Endometrial microvascular endothelial cells (primary cell): Measurements from ENCODE around the gene FPR2. TPM values are rescaled to one million over a fixed set of nuclear protein-coding genes. Genes with fewer than 3 reads are reported as not detected.
"Not testable (repeated sequence)": the region's sequence is repeated elsewhere in the genome, so short reads cannot be mapped to it uniquely, and the experiment has no call there.

ENCODE experiments used
- in situ Hi-C: cut with HindIII; loops from 2 replicates; pipeline ENCODE4 v1.10.0; 2017; ENCODE audit warnings: low sequenced_read_pairs, low pct_unique_long_range_greater_than_20kb; ENCODE audit errors: inconsistent ontology term
- total RNA-seq: library from RNA; depleted of rRNA; stranded (reverse); fragments of >200 nt; gene quantifications from one replicate; pipeline ENCODE4 v1.2.3, GENCODE V29; 2015; ENCODE audit errors: inconsistent ontology term

The FPR2 gene
- total RNA-seq, 1 donor from 2014 or later, result not detected

GRCh38 chr19:51737924-51738323 lies 23.1 kb upstream of the FPR2 start:
- in situ Hi-C loops, result no loop called here

- in situ Hi-C loops, result not testable (repeated sequence)
These were observed 22.5 kb upstream of the FPR2 start for GRCh38 chr19:51738523-51738922.

DNA sequence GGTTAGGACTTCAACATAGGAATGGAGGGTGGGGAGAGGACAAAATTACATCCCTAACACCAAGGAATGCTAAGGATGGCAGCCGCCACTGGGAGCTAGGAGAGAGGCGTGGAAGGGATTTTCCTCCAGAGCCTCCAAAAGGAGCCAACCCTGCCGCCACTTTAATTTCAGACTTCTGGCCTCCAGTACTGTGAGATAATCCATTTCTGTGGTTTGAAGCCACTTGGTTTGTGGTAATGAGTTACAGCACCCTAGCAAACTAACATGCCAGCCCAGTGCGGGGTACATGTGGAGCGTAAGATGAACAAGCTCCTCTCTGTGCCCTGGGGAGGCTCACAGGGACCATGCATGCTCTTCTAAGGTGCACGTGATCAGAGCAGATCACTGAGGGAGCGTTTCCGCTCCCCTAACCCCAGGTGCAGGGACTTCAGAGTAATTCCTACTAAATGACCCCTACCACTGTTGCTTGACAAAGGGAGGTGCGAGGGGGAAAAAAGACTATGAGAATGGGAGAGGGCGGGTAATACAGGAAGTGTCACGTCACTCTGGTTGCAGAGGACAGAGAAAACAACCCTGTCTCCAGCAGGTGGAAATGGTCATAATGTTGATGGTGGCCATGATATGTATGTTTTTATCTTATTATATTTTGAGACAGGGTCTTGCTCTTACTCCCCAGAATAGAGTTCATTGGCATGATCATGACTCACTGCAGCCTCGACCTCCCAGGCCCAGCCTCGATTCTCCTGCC lies 21.3 kb upstream of the FPR2 start:
- in situ Hi-C loops, result no loop called here

DNA sequence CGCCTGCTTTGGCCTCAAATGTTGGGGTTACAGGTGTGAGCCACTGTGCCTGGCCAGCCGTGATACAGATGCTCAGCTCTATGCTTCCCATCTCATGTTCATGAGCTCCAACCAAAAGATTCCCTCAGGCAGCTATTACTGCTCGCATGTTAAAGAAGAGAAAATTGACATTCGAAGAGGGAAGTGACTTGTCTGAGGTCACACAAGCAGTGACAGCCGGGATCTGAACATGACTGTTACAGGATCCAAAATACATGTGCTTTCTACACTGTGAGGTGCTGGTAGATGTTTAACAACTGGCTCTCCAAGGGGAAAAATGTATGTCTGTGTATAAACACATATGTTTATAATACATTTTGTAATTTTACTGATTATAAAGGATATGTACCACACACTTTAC lies 20.6 kb upstream of the FPR2 start:
- in situ Hi-C loops, result no loop called here

DNA sequence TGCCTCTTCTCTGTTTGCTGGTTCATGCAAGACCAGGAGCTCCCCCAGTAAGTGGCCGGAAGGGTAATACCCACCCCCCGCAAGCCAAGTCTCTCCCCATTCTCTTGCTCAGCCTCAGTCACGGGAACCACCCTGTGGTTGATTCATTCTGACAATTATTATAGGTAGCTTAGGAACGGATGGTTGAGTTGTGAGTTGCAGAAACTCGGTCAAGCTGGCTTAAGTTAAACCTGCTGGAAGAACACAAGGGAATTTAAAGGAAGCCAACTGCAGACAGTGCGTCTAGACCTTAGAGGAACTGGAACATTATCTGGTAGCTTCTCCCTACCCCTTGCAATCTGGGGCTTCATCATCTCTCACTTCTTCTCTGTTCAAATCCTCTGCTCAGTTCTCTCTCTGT lies 18.2 kb upstream of the FPR2 start:
- in situ Hi-C loops, result no loop called here

DNA sequence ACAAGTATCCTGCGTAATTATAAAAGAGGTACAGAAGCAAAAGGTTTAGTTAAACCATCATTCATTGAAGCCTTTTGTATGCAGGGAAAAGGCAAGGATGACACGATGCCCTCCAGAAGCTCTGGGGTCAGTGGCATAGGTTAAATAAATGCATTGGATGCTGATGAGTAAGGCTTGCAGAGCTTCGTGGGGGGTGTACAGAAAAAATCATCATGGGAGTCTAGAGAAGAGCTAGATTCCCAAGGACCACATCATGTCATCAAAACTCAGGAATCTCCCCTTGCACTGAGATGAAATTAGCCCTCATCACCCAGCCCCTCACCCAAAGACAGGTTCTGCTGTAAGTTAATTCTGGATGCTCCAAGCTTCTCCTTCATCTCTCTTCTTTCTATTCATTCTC lies 17.6 kb upstream of the FPR2 start:
- in situ Hi-C loops, result no loop called here

- in situ Hi-C loops, result no loop called here
These were observed 14.2 kb upstream of the FPR2 start for GRCh38 chr19:51746731-51747130.

DNA sequence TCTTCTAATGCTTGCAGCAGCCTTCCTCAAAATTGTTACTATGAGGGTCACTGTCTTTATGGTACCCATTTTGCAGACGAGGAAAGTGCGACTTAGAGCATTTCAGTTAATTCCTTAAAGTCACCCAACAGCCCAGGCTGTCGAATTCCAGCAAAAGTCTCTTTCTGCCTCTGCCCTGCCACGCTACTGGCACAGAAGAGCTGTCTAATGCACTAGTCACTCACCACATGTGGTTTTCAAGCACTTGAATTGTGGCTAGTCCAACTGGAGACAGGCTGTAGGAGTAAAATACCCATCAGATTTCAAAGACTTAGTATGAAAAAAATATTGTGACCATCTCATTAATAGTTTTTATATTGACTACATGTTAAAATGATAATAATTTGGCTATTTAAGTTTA lies 11.0 kb upstream of the FPR2 start:
- in situ Hi-C loops, result no loop called here

DNA sequence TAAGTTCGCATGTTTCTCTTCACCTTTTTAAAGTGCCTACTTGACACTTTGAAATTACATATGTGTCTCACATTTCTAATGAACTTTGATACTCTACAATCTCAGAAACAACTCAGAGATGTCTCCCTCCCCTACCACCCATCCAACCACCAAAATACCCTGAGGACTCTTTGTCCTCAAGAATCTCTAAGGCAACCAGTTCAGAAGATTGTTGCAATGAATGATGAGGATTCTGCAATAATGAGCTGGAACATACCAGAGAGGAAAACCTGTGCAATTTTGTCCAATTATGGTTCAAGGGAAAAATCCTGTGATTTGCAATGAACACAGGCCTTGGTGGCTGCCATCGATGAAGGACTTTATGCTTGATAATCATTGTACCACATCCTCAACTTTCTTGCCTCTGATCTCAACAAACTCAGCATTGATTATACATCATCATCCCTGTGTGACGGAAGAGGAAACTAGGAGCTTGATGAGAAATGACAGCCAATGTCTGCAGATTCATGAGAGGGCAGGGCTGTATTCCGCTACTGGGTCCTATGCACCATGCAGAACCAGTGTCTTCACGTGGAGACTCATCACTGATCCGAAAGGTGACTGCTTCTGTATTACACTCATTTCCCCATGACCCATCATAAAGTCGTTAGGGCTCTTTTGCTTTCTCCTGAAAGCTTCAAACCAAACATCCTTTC lies 10.4 kb upstream of the FPR2 start:
- in situ Hi-C loops, result no loop called here

GRCh38 chr19:51751655-51752054 lies 9.3 kb upstream of the FPR2 start, which contains the start of gene FPR1:
FPR1 (minus strand) TSS chr19:51751878; CDS start chr19:51746994, 4,884 bp downstream.
- in situ Hi-C loops, result no loop called here

DNA sequence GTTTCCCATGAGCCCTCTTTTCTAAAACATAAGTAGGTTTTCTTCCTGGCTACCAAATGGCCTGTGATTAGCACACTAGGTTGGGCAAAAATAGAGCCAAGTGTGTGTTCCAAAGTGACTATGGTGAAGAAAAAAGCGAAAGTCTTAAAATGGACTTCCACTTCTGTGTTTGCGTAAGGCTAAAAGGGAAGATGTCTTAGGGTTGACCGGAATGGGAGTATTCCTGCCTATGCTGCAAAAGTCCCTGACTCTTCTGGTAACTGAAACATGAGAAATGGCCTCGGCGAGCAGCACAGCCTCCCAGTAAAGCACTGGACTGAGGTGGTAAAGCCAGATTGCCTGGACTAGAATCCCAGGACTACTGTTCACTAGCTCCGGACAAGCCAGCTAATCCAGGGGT lies 6.9 kb upstream of the FPR2 start:
- in situ Hi-C loops, result no loop called here

- in situ Hi-C loops, result no loop called here
These were observed 6.2 kb upstream of the FPR2 start for GRCh38 chr19:51754770-51755169.

DNA sequence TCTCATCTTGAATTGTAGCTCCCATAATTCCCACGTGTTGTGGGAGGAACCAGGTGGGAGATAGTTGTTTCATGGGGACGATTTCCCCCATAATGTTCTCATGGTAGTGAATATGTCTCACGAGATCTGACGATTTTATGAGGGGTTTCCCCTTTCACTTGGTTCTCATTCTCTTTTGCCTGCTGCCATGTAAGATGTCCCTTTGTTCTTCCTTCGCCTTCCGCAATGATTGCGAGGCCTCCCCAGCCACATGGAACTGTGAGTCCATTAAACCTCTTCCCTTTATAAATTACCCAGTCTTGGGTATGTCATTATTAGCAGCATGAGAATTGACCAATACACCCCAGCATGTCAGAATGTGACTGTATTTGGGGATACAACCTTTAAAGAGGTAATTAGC lies 5.4 kb upstream of the FPR2 start:
- in situ Hi-C loops, result no loop called here

DNA sequence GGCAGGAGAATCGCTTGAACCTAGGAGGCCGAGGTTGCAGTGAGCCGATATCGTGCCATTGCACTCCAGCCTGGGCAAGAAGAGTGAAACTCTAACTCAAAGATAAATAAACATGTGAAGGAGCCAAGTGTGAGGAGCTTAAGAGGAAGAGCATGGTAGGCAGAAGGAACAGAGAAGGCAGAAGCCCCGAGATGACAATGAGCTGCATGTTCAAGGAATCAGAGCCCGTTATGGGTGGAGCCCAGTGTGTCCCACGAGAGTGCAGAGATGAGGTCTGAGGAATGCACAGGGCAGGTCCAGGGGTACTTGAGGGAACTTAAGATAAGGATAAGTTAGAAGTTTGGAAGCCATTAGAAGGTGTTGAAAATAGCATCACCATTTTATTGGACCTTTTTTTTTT lies 716 bp downstream of the FPR2 start:
- in situ Hi-C loops, result no loop called here

GRCh38 chr19:51765086-51765485 lies 4.1 kb downstream of the FPR2 start:
- in situ Hi-C loops, result no loop called here

- in situ Hi-C loops, result no loop called here
These were observed 5.5 kb downstream of the FPR2 start for GRCh38 chr19:51766461-51766860.

DNA sequence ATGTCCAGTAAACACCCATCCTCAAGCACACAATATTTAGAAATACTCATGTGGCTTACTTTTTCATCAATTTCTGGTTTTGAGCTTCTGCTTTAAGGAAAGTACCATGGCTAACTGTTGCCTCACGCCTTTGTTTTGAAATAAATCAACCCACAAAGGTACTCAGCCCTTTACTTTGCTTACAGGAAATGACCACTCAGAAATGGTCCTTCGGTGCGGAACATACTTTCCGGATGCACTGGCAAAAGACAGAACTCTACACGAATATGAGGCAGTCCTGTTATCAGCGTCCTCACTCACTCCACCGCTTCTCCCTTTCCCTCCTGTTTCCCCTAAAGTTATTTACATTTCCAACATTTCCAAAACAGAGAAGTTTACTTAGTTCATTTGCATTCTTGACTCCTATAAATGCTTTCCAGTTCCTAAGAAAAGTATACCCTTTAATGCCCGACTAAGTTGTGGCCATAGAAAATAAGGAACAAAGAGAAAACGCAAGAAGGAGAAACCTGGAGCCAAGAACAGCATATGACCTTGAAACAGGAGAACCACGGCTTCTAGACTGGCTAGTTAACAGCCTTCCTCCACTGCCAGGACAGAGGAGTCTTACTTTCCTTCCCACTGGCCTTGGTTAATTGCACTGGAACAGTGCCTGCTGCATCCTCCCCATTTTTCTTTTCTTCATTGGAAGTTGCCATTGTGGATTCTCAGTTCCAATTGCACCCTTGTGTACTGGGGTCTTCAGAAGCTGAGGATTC lies 10.6 kb downstream of the FPR2 start:
- in situ Hi-C loops, result no loop called here

- in situ Hi-C loops, result no loop called here
These were observed 12.0 kb downstream of the FPR2 start for GRCh38 chr19:51772977-51773376.

DNA sequence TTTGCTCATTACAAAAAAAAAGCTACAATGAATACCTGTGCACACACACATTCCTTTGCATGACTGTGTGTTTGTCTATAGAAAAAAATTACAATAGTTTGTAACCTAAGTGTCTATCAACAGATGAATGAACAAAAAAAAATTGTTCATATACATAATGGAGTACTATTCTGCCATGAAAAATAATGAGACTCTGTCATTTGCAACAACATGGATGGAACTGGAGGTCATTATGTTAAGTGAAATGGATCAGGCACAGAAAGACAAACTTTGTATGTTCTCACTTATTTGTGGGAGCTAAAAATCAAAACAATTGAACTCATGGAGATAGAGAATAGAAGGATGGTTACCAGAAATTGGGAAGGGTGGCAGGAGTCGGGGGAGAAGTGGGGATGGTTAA lies 15.6 kb downstream of the FPR2 start:
- in situ Hi-C loops, result not testable (repeated sequence)
